Hematopoietic multipotent progenitor cell (in vitro differentiated cells): ENCODE measurements around the gene BCAS3. TPM values are rescaled to one million over a fixed set of nuclear protein-coding genes. Genes with fewer than 3 reads are reported as not detected.
"Not testable (repeated sequence)": the region's sequence is repeated elsewhere in the genome, so short reads cannot be mapped to it uniquely, and the experiment has no call there.

ENCODE experiments used
- DNase-seq, 3 donors: peaks; one replicate each; pipeline ENCODE4 v3.0.0-alpha.2; 2011 to 2015; ENCODE audit warnings: low read depth in 2 of 3, low spot score in 2 of 3
- total RNA-seq: library from RNA; depleted of rRNA; stranded (reverse); fragments of >200 nt; gene quantifications from one replicate; pipeline ENCODE4 v1.2.3, GENCODE V29; 2012

BCAS3 gene
- total RNA-seq, 1 donor: 50.6 TPM

DNA sequence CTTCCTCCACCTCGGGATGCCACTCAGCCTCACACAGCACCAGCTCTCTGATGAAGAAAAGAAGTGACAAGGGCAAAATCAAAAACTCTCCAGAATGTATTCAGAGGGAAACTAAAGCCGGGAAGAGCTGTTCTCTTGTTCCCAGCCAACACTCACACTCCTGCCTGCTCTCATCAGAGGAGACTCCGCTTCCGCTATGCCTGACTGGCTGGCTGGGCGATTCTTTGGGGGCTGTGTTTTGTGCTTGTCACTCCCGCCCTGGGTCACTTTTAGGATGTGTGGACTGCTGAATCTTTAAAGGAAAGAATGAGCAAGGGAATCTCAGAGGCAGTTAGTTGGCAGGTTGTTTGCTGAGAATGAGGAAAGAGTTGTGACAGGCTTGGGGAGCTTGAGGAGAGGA, 667.4 kb downstream of the BCAS3 start:
- DNase-seq: no peak

DNA sequence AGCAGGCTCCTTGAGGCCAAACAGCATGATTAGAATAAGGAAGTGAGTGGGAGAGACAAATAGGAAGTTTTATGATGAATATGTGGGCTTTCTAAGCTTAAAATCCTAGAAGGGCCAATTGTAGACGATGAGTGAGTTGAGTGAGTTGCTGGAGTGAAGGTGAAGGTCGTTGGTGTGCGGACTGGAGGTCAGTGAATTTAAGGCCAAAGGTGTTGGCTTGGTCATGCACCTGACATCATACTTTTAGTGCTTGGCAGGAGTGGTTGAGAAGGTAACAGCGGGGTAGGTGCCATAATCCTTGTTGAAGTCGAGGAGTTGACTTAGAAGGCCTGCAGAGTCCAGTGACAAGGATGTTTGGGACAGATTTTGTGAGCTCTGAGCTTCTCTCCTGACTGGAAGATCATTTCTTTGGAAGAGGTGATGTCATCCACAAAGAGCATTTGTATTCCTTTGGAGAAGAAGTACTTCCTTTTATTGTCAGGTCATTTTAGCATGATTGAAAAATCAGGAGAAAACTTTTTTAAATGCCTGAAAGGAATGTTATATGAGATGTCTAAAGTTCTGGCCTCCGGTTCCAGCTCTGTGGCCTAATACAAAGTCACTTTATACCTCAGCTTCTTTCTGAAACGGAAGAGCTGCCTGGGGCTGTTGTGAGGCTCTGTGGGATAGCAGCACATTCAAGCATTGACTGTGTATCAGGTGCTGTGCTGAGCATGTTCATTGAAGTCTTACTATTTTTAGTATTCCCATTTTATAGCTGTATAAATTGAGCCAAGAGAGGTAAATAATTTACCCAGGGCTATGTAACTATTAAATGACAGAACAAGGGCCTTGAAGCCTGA, 668.4 kb downstream of the BCAS3 start:
- no peak for DNase-seq

DNA sequence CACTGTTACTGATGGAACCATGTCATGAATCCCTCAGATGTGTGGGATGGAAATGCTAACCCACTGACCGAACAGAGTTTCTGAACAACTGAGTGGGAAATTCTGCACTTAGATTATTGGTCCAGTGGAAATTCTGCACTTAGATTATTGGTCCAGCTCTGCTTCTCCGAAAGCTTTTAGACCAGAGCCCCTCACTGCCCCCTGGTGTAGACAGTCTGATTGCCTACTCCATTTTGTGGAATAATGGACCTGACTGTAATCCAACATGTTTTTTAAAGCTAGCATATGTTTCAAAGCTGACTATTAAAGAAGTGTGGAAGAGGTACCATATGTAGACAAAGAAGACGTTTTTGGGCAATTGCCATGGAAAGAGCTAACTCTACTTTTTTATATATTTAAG, 671.7 kb downstream of the BCAS3 start:
- peak in 1 of 3 donors; percentile 32 for DNase-seq

DNA sequence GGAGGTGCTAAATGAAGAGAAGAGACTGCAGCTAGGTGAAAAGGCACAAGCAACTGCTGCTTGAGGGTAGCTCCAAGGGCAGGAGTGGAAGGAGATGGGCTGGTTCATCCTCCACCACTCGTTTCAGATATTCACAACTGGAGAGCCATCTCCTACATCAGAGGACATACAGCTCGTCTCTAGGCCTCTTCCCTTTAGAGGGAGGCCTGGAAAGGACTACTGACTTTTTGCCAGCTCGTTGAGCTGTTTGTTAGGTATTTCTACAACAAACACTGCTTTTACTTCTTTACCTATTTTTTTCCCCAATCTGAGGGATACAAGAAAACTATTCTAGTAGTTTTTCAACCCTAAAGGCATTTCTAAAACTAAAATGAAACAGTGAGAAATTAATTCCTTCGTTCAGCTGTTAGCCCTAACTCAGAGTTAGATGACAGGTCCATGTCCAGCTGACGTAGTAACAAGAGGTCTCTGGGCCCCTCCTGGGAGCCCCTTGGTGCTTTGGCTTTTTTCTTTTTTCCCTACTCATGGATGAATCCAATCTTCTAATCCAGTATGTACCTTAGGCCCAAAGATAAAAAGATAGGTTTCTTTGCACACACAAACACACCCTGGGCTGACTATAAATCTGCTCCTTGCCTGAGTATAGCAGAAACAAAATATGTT, 674.2 kb downstream of the BCAS3 start:
- DNase-seq: no peak

DNA sequence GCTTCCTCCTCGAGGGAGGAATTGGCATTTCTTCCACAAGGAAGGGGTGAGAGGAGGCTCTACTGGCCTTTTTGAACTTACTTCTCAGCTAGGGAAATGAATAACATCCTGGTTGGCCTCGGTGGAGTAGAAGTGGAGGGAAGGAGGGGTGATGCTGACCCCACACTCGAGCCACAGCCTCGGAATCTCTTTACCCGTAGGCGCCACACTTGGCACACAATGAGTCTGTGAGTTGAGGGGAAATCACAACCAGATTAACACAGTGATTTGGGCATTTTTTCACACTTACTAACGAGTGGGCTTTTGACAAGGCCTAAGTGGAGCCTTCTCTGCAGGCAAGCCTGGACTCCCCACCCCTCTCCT, 674.7 kb downstream of the BCAS3 start:
- no peak for DNase-seq

DNA sequence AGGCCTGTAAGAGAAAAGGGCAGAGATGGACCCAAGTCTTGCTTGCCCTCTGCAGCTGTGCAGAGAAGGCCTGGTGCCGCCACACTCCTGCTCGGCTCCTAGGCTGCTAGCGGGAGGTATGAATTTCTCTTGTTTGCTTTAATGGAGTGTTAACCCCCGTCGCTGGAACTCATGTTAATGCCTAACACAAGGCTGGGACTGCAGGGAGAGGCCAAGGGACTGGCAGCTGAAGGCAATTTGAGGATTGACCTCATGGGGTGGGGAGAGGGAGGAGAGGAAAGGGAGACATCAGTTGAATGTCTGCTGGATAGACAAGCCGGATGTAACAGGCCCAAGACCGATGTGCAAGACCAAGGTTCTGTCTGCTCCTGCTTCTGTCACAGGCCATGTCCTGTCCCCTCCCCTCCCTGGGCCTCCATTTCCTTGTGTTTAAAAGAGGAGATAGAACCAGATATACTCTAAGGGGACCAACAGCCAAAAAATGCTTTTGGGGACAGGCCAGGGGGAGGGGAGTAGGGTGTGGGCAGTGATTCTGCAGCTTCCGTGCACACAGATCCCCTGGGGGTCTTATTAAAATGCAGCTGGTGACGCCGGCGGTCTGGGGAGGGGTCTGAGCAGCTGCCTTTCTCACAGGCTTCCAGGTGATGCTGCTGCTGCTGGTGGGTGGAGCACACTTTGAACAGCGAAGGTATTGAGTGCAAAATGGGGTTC, 675.3 kb downstream of the BCAS3 start:
- DNase-seq: no peak

DNA sequence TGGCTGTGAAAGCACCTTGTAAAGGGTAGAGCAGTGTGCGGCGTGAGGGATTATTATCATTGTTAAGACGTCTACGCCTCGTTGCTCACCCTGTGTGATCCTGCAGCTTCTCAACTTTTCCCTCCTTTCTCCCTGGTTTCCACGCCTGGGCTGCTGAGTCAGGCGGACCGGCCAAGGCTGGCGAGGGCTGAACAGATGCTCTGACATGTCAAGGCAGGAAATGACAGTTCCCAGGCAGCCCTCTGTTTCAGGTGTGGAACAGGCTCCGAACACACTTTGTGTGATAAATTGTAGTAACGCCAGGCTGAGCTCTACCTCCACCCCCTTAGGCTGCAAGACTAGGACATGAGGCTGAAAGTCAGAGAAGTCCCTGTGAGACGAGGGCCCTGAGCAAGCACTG, 676.0 kb downstream of the BCAS3 start:
- no peak for DNase-seq

DNA sequence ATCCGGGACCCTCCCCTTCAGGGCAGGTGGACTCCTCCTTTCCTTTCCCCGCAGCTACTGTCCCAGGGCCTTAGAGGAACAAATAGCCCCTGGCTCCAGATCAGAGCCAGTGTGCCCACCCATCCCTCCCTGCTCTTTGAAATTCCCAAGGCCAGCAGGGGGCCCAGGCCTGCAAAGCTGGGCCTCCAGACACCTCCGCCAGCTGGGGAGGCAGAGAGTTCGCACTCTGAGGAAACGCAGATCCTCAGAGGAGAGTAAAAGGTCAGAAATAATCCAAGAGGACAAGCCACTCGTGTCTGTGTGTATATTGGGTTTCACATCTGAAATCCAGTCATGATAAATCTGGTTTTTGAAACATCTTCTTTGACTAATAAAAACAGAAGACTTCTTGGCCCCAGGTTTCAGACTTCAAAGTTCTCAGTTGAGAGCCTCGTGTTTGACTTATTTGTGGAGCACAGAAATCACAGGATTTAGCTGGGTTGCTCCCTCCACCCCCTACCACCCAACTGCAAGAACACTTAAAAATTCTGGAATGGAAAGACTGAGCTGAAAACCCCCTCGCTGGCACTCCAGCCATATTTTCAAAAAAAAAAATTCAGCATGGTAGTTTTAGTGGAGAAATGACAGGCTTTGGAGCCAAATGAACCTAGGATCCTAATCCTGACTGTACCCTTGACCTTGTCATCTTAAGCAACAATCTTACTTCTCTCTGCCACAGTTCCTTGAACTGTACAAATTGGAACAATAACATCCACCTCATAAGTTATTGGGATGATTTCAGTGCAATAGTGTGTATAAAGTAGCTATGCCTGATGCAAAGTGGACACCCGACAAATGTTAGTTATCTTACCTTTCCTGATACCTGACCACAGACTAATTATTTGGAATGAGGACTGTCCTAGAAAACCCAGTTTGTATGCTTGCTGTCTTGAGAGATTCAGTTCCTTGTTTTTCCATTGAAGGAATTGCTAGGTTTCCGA, 677.5 kb downstream of the BCAS3 start:
- no peak for DNase-seq

DNA sequence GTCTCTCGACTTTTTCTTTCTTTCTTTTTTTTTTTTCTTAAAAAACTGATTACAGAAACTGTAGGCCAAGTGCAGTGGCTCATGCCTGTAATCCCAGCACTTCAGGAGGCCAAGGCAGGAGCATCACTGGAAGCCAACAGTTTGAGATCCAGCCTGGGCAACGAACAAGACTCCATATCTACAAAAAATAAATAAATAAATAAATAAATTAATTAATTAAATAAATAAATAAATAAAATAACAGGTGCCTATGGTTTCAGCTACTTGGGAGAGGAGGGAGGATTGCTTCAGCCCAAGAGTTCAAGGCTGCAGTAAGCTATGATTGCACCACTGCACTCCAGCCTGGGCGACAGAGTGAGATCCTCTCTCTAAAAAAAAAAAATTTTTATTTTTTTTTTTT, 679.4 kb downstream of the BCAS3 start:
- not testable (repeated sequence) for DNase-seq

DNA sequence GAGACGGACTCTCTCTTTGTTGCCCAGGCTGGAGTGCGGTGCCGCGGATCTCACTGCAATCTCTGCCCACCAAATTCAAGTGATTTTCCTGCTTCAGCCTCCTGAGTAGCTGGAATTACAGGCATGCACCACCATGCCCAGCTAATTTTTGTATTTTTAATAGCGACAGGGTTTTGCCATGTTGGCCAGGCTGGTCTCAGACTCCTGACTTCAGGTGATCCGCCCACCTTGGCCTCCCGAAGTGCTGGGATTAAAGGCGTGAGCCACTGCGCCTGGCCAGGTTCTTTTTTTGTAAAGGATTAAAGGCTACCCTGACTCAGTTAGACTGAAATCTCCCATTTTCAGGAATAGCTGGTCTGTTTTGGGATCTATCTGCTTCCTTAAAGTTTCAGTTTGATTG, 681.9 kb downstream of the BCAS3 start:
- DNase-seq: not testable (repeated sequence)

DNA sequence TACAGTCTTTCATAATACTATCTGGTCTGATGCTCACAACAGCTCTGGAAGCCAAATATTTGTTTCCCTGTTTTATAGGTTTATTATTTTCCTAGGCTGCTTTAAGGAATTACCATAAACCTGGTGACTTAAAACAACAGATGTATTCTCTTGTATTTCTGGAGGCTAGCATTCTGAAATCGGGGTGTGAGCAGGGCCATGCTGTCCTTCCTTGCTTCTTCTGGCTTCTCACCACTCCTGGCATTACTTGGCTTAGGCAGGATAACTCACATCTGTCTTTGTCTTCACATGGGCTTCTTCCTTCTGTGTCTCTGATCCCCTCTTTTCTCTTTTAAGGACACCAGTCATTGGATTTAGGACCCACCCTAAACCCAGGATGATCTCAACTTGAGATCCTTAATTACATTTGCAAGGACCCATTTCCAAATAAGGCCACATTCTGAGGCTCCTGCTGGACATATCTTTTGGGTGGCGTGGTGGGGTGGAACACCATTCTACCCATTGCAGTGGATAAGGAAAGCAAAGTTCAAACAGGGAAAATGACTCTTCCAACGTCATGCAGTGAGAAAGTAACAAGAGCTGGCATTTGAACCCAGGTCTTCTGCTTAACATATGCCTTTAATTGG, 682.8 kb downstream of the BCAS3 start:
- DNase-seq: no peak

DNA sequence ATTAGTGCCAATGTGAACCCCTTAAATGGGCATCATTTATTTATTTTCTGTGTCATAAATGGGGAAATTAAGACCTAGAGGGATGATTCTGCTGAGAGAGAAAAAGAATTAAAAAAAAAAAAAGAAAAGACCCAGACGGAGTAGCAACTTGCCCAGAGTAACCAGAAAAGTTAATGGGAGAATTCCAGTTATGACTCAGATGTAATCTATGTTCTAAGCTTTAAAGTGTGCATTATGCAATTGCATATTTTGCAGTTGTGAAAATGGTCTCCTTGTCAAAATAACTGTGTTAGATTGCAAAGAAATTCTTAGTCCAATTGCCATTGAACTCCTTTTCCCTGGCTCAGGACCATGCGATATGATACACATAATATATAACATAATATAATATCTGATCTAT, 683.4 kb downstream of the BCAS3 start:
- DNase-seq: no peak

DNA sequence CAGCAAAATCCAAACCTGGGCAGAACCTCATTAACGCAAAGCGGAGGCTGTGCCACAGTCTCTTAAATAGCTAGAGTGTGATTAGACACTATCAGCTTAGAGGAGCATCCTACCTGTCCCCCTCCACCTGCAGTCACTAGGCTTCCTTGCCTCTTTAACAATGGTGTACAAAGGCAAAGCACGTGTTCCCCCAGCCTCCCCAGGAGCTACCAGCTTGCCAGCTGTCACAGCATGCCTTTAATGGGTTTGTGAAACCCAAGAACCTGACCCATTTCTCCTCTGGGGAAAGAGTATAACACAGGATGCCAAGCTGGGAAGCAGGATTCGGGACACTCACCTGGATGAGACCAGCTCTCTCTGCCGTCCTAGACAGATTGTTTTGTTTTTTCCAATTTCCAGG, 684.7 kb downstream of the BCAS3 start:
- no peak for DNase-seq

DNA sequence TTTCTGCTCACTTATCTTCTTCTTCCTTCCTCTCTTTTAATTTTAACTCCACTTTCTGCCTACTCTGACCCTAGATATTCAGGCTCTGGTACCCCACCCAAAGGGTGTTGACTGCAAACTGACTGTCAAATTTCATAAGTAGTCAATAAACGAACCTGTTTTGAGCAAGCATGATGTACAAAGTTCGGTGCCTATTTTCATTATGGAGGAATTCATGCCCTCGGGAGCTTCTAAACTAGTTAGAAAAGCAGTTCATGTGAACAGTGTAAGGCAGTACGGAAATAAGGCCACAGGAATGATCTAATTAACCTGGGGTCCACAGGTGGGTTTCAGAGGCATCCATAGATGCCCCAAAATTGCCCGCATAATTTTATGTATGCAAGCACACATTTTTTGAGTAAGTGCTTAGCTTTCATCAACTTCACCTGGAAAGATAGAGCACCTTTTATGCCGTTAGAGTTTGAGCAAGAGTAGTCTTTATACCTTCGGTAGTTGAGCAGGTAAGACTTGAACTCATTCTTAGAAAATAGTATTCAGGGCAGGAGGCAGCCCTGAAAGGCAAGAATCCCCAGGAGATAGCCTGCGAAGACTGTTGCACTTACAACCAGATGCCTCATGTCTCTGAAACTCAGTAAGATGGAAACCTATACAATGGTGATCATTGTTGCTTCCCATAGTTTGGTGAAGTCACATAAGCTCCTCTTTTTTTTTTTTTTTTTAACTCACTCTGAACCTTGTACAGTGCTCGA, 685.4 kb downstream of the BCAS3 start:
- no peak for DNase-seq

DNA sequence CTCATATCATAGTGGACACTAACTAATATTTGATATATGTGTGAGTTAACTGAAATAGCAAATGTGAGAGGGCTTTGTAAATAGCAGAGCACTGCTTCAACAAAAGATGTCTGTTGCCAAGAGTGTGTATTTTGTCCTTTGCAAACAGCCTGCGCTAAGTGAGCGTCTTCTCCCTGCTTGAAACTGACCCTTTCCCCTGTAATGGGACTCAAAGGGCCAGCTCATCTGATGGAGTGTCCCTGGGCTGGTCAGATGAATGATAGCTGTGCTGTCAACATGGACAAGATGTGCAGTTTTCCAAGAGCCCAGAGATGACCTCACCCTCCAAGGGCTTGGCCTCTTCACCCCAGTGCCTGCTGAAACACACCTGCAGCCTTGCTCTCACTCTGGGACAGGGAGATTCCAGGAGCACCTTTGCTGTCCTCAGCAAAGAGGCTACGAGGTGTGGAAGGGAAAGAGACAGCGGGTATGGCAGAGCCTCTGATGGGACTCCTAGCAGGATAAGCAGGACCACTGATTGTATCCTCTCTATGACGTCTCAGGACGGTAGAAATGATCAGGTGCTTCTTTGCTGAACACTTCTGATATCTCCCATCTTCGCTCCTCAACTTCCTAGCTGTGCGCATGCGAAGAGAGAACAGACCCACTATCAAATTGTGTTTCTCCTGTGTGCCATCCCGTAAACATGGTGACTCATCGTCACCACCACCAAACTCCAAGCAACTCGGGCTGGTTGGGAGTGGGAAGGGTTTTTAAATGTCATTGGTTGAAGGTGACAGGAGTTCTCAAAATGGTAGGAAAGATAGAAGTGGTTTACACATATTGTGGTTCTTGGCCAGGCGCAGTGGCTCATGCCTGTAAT, 686.2 kb downstream of the BCAS3 start:
- DNase-seq: no peak

DNA sequence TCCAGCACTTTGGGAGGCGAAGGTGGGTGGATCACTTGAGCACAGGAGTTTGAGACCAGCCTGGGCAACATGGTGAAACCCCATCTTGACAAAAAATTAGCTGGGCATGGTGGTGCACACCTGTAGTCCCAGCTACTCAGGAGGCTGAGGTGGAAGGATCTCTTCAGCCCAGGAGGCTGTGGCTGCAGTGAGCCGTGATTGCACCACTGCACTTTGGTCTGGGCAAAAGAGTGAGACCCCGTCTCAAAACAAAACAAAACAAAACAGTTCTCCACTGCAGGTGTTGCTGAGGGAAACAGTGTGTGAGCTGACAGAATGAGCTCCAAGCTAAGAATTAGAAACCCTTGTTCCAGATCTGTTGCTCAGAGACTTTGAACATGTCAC, 686.8 kb downstream of the BCAS3 start:
- no peak for DNase-seq

DNA sequence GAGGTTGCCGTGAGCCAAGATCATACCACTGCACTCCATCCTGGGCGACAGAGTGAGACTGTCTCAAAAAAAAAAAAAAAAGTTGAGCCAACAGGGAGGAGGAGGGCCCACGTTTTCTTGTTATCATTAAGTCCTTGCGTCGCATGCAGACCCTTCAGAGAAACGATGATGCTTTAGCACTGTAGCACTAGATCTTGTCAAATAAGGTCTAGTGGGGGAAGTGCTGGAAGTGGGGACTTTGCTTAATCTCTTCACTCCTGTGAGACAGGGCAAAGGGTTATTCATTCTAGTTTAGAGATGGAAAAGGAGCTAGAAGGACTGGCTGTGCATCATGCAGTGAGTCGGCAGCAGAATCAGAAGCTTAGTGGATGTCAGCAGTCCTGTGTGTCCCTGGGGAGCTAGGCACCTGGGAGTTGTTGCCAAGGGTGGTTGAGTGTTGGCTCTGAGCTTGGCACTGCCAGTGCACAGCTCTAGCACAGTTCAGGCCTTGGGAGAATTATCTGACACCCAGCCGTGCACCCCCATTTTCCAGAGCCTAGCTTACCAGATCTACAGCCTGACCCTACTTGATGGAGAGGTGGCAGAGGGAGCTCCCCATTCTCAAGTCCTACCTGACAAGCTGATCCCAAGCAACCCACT, 688.5 kb downstream of the BCAS3 start:
- DNase-seq: no peak
